Spleen (tissue), 11 donors: ENCODE results near the gene URAD. TPM values are rescaled to one million over a fixed set of nuclear protein-coding genes. Genes with fewer than 3 reads are reported as not detected.

Source experiments
- DNase-seq: peaks from one replicate; pipeline ENCODE4 v3.0.0-alpha.2; 2020
- H3K27ac ChIP-seq, 8 donors: fragments of 200-600 bp; sonication (generic) in 7 of 8; 1 replicate in 4 of 8; 2 replicates in 4 of 8; pipeline versions ENCODE4 v1.5.0 to v1.8.0; 2016 to 2021; ENCODE audit warnings: inconsistent platforms in 4 of 8, mild to moderate bottlenecking in 4 of 8, moderate library complexity in 1 of 8
- H3K27me3 ChIP-seq, 7 donors: fragments of 200-600 bp; sonication (generic) in 6 of 7; replicated peaks in 1 of 7; 1 replicate in 4 of 7; 2 replicates in 3 of 7; pipeline versions ENCODE4 v1.5.0 to v1.8.0; 2016 to 2021; ENCODE audit warnings: inconsistent platforms in 3 of 7, mild to moderate bottlenecking in 1 of 7
- H3K36me3 ChIP-seq, 6 donors: fragments of 200-600 bp; sonication (generic) in 5 of 6; 1 replicate in 4 of 6; 2 replicates in 2 of 6; pipeline versions ENCODE4 v1.5.0 to v1.8.0; 2016 to 2021; ENCODE audit warnings: inconsistent platforms in 2 of 6
- H3K4me1 ChIP-seq, 6 donors: fragments of 200-600 bp; sonication (generic) in 5 of 6; 1 replicate in 3 of 6; 2 replicates in 3 of 6; pipeline versions ENCODE4 v1.5.0 to v1.8.0; 2016 to 2021; ENCODE audit warnings: inconsistent platforms in 3 of 6
- H3K4me3 ChIP-seq, 8 donors: fragments of 200-600 bp; sonication (generic) in 7 of 8; 1 replicate in 4 of 8; 2 replicates in 4 of 8; pipeline versions ENCODE4 v1.5.0 to v1.8.0; 2016 to 2021; ENCODE audit warnings: inconsistent platforms in 4 of 8, mild to moderate bottlenecking in 4 of 8, moderate library complexity in 2 of 8
- H3K9me3 ChIP-seq, 8 donors: fragments of 200-600 bp; sonication (generic) in 7 of 8; 1 replicate in 4 of 8; 2 replicates in 4 of 8; pipeline versions ENCODE4 v1.5.0 to v1.8.0; 2016 to 2021; ENCODE audit warnings: inconsistent platforms in 4 of 8
- CTCF ChIP-seq, 11 experiments: fragments of 200-600 bp in 7 of 11; fragments of 450-650 bp in 4 of 11; sonication (generic) in 4 of 11; IDR thresholded peaks in 8 of 11; conservative IDR thresholded peaks in 3 of 11; 1 replicate in 7 of 11; 2 replicates in 4 of 11; pipeline versions ENCODE4 v1.4.0 to v1.8.0; 2016 to 2021; ENCODE audit warnings: antibody characterized with exemption in 11 of 11, inconsistent platforms in 4 of 11, mild to moderate bottlenecking in 1 of 11
- POLR2A ChIP-seq, 3 donors: fragments of 450-650 bp; IDR thresholded peaks; one replicate each; pipeline ENCODE4 v1.5.1; 2017; ENCODE audit warnings: antibody characterized with exemption in 3 of 3, mild to moderate bottlenecking in 1 of 3
- POLR2AphosphoS5 ChIP-seq, 3 donors: sonication (generic); formaldehyde crosslinking; IDR thresholded peaks; one replicate each; pipeline ENCODE4 v1.5.1; 2017; ENCODE audit warnings: antibody characterized with exemption in 3 of 3
- WGBS, 5 donors: extraction: QIAGEN DNeasy Blood & Tissue Kit in 3 of 5; methylation state at CpG; one replicate each; pipeline versions ENCODE4 v1.1.5 to v1.1.7; 2013 to 2018; 5-methylcytosine and 5-hydroxymethylcytosine counted together
- intact Hi-C: fragments of 100-400 bp; cut with DNase I; formaldehyde crosslinking; loops from one replicate; pipeline ENCODE4 v1.15.0; 2023; ENCODE audit warnings: low total_unique reads
- polyA plus RNA-seq, 3 donors: library from polyadenylated mRNA; stranded (reverse); fragments of 200-250 nt; gene quantifications; one replicate each; pipeline ENCODE4 v1.2.1, GENCODE V29; 2013
- total RNA-seq, 7 donors: library from RNA; depleted of rRNA in 3 of 7; stranded (reverse); fragments of >200 nt in 3 of 7; fragmentation: NEBNext Ultra II Directional in 4 of 7; extraction: Animal tissue kit (Norgen Biotek cat#: 25700) in 4 of 7; gene quantifications; one replicate each; pipeline versions ENCODE4 v1.1.0 to v1.2.1, GENCODE V29; 2016 to 2021
- donor health status: healthy with polysubstance abuse.
- donor health status: DM: no; HTN: no; CAD: no; lungs with moderate emphysema.
- donor health status: DM: no; HTN: no; CAD: no.
- donor health status: Bipolar disorder and iron deficiency.
- donor health status: healthy.
- donor health status: DM: no; HTN: no; CAD: no.
- donor health status: DM: yes; HTN: yes; CAD: no.

The URAD gene
- total and polyA plus RNA-seq, 10 donors: 0.20 to 1.3 TPM; not detected in 8

- Histone ChIP-seq H3K27ac (no peak overlapping the region), H3K4me1 (peaks cover 15 to 53% (median 35%) of the 10 kb centered on the region in 6 donors), H3K27me3 (peaks cover 3 to 100% (median 98%) of the 10 kb centered on the region in 7 donors), H3K9me3 (no peaks in the 10 kb centered on the region), H3K4me3 (no peak overlapping the region), H3K36me3 (no peaks in the 10 kb centered on the region)
- intact Hi-C loops: no loop called here
- TF ChIP-seq POLR2AphosphoS5 (IDR thresholded peaks at IDR 0.05) (no peak), CTCF (IDR thresholded peaks at IDR 0.05 in 8 of 11, conservative IDR thresholded peaks at IDR 0.05 in 3 of 11) (no peak), POLR2A (IDR thresholded peaks at IDR 0.05) (no peak)
- 39 to 55% (median 48%) methylated on average over 5 of the region's 5 CpGs; no CpG with 5 or more reads in 1 of the 5 donors for WGBS, 5 donors
- no peak for DNase-seq
Measured at GRCh38 chr13:27973291-27973690, 15.2 kb downstream of the URAD start.

DNA sequence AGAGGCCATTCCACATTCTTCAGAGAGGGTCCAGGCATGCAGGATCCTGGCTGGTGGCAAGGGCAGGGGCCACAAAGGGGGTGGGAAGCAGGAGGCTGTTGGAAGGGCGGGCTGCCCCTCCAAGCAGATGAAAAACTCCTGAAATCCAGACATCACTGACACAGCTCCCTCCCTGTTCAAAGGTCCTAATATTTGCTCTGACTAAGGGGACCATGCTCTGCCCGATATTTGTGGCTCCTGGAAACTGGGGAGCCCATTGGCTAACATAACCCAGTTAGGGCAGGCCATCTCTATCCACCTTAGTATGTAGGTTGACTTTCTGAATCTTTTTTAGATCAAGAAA lies 16.0 kb downstream of the URAD start:
- 61 to 76% (median 69%) methylated on average over 2 of the region's 2 CpGs for WGBS, 5 donors
- no peaks in the 10 kb centered on the region for H3K9me3 ChIP-seq
- no peak for DNase-seq
- peaks cover 14 to 53% (median 36%) of the 10 kb centered on the region in 6 donors for H3K4me1 ChIP-seq
- intact Hi-C loops: no loop called here
- no peak overlapping the region for H3K4me3 ChIP-seq
- no peak overlapping the region for H3K27ac ChIP-seq
- no peaks in the 10 kb centered on the region for H3K36me3 ChIP-seq
- TF ChIP-seq POLR2AphosphoS5 (IDR thresholded peaks at IDR 0.05) (no peak), POLR2A (IDR thresholded peaks at IDR 0.05) (no peak), CTCF (IDR thresholded peaks at IDR 0.05 in 8 of 11, conservative IDR thresholded peaks at IDR 0.05 in 3 of 11) (no peak)
- H3K27me3 ChIP-seq: peaks cover 3 to 100% (median 98%) of the 10 kb centered on the region in 7 donors

GRCh38 chr13:27971776-27972477 lies 16.6 kb downstream of the URAD start:
- no peak overlapping the region for H3K27ac ChIP-seq
- H3K4me1 ChIP-seq: peaks cover 12 to 53% (median 41%) of the 10 kb centered on the region in 6 donors
- DNase-seq: no peak
- no peaks in the 10 kb centered on the region for H3K36me3 ChIP-seq
- H3K27me3 ChIP-seq: peaks cover 6 to 100% (median 98%) of the 10 kb centered on the region in 7 donors
- no peak for TF ChIP-seq POLR2AphosphoS5 (IDR thresholded peaks at IDR 0.05)
- no peak for TF ChIP-seq POLR2A (IDR thresholded peaks at IDR 0.05)
- no peak for TF ChIP-seq CTCF (IDR thresholded peaks at IDR 0.05 in 8 of 11, conservative IDR thresholded peaks at IDR 0.05 in 3 of 11)
- no peak overlapping the region for H3K4me3 ChIP-seq
- 51 to 68% (median 63%) methylated on average over 7 of the region's 7 CpGs for WGBS, 5 donors
- no peaks in the 10 kb centered on the region for H3K9me3 ChIP-seq
- intact Hi-C loops: no loop called here

DNA sequence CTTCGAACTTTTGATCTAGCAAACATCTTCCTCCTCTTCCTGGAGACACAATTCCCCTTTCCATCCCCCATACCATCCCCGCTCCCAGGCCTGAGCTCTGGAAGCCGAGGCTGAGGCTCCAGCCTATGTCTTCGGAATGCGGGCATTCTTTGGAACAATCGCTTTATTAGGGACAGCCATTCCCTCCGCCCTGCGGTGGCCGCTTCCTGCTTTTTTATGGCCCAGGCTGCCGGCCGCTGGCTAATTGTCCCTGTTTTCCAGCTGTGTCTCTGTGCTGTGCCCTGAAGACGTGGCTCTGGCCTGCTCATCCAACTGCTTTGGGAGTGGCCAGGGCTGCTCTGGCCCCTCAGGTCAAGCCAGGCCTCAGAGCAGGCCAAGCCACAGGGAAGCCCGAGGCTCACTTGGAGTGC lies 17.3 kb downstream of the URAD start:
- Histone ChIP-seq H3K27ac (no peak overlapping the region), H3K4me3 (no peak overlapping the region), H3K27me3 (peaks cover 7 to 100% (median 98%) of the 10 kb centered on the region in 7 donors), H3K36me3 (no peaks in the 10 kb centered on the region), H3K9me3 (no peaks in the 10 kb centered on the region), H3K4me1 (peaks cover 12 to 57% (median 47%) of the 10 kb centered on the region in 6 donors)
- WGBS, 5 donors: 27 to 33% (median 28%) methylated on average over 8 to 13 of the region's 13 CpGs
- DNase-seq: no peak
- intact Hi-C loops: no loop called here
- no peak for TF ChIP-seq POLR2AphosphoS5 (IDR thresholded peaks at IDR 0.05)
- no peak for TF ChIP-seq CTCF (IDR thresholded peaks at IDR 0.05 in 8 of 11, conservative IDR thresholded peaks at IDR 0.05 in 3 of 11)
